ENCODE data around the gene KRTDAP. TPM values are rescaled to one million over a fixed set of nuclear protein-coding genes. Genes with fewer than 3 reads are reported as not detected.

KRTDAP gene
- total and polyA plus RNA-seq, 9 of the 15 experiments (the other 6 are each of a cell fraction or from before 2014, with no cell fraction given), result not detected

- peak; percentile 40 to 64 (median 51) for DNase-seq (ENCODE audit: extremely low read depth in 1 of 4, low spot score in 3 of 4)
- FAIRE-seq, result peak; percentile 81
- no peak within 1 kb of the TSS for H3K27ac ChIP-seq (ENCODE audit: extremely low read depth, low read depth, low read length)
- no peak within 1 kb of the TSS for H3K4me2 ChIP-seq (ENCODE audit: insufficient read depth, low read length)
- peak; percentile 8; the same call in 1 of the 2 replicates for TF ChIP-seq PKNOX1 (IDR thresholded peaks at IDR 0.05)
- peak; percentile 75; the same call in 1 of the 2 replicates for TF ChIP-seq TFAP4 (CRISPR knock-in tag; IDR thresholded peaks at IDR 0.05; ENCODE audit: borderline replicate concordance)
- no peak for TF ChIP-seq CEBPG (CRISPR knock-in tag; IDR thresholded peaks at IDR 0.05)
- peak in 1 of 2 experiments; percentile 22; a peak in 1 of 4 replicates for TF ChIP-seq CEBPG (tag; conservative IDR thresholded peaks at IDR 0.05 in 1 of 2, IDR thresholded peaks at IDR 0.05 in 1 of 2)
- no peak for TF ChIP-seq ELF2 (CRISPR knock-in tag; IDR thresholded peaks at IDR 0.05)
- no peak for TF ChIP-seq HMGN3 (IDR thresholded peaks at IDR 0.05; ENCODE audit: borderline replicate concordance, extremely low read depth, insufficient read length, low read depth, low read length)
- TF ChIP-seq HDAC6 (IDR thresholded peaks at IDR 0.05; ENCODE audit: low read depth, low read length), result no peak
- TF ChIP-seq DACH1 (IDR thresholded peaks at IDR 0.05; ENCODE audit: partially characterized antibody), result peak; percentile 84
- H3K36me3 ChIP-seq (ENCODE audit: control insufficient read depth, insufficient read depth, low read length), result no peaks in the 10 kb centered on the region
- peaks cover 0 to 36% of the 10 kb centered on the region in 2 experiments; a peak in 4 of 5 replicates for H3K4me1 ChIP-seq (replicated peaks in 1 of 2; ENCODE audit: control insufficient read depth in 2 of 2, insufficient read depth in 2 of 2, low read length in 2 of 2)
- ChIA-PET POLR2A (interaction anchor here (0.6 to 1.0 kb wide), 2 partner anchors 10 to 161 kb away, joined by 4 to 5 read pairs; no protein-coding TSS in a partner anchor), CTCF (ENCODE audit: low intra/inter-chr PET ratio) (no interaction called here)
- H2AFZ ChIP-seq (ENCODE audit: low read depth, low read length), result no peak within 1 kb of the TSS
- BruUV-seq (replicated peaks), result no TSS peak
- H3K9ac ChIP-seq (ENCODE audit: insufficient read depth in 1 of 2, low read depth in 2 of 2, low read length in 2 of 2), result peak within 1 kb of the TSS in 1 of 2 experiments; percentile 56; a peak in 2 of 4 replicates
- peaks cover 14% of the 10 kb centered on the region for H4K20me1 ChIP-seq (replicated peaks; ENCODE audit: control insufficient read depth, insufficient read depth, low read length)
- H3K79me2 ChIP-seq (ENCODE audit: control insufficient read depth, insufficient read depth, low read length), result no peaks in the 10 kb centered on the region
- H3K9me3 ChIP-seq (replicated peaks; ENCODE audit: control insufficient read depth, insufficient read depth, low read depth, low read length), result no peaks in the 10 kb centered on the region
- H3K9me1 ChIP-seq (ENCODE audit: control insufficient read depth, insufficient read depth, low read length), result peaks cover 2% of the 10 kb centered on the region
- 2% methylated on average over 15 of the region's 15 CpGs for WGBS (ENCODE audit: insufficient coverage, low coverage, missing lambda C conversion rate)
- peak; percentile 75 for ATAC-seq
- peaks cover 43 to 72% of the 10 kb centered on the region in 2 experiments; a peak in 4 of 5 replicates for H3K27me3 ChIP-seq (ENCODE audit: control insufficient read depth in 2 of 2, insufficient read depth in 2 of 2, low read length in 2 of 2)
- H3K4me3 ChIP-seq, result no peak within 1 kb of the TSS
- intact Hi-C loops (cut with micrococcal nuclease), result no loop called here
- in situ Hi-C loops (cut with MboI), result no loop called here
Measured at GRCh38 chr19:35513628-35514281, 23.5 kb upstream of the KRTDAP start, which contains the start of gene DMKN. TSS of gene DMKN (minus strand) at chr19:35513649. CDS start at chr19:35513475, 174 bp downstream.

Measured in K562 (cell line).